NCI-H2227 (cell line): ENCODE results near the gene S100A12.
"Not testable (repeated sequence)": the region's sequence is repeated elsewhere in the genome, so short reads cannot be mapped to it uniquely, and the experiment has no call there.

Experiments
- DNase-seq: peaks from one replicate; lab custom pipeline; 2025; ENCODE audit not compliant: unreplicated experiment; lab: John Stamatoyannopoulos, UW

The S100A12 gene

DNA sequence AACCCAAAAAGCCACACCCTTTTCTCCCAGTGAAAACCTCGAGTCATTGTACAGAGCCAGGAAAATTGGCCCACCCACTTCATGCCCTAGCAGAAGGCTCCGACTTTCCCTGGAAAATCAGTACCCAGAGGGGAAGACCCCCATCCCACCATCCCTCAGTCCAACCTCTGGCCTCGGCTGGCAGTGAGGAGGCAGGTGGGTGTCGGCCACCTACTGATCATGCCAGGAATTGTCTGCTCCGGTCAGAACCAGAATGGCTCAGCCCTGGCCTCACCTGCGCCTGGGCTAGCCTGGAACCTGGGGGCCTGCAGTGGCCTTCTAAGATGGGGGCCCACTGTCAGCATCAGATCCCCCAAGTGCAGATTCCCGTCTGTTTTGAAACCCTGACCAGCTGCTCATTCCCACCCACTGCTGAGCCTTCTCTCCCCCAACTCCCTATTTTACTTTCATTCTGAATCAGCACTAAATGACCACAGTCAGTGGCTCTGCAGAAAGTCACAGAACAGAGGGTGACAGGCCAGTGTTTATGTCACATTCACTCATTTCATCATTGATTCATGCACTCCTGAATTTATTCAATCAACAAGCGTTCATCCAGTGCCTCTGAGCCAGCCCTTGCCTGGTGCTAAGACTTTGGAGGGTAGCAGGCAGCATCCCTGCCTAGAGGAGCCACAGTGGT, 20.8 kb downstream of the S100A12 start:
- DNase-seq, result no peak

- DNase-seq, result peak; percentile 29
Observed at GRCh38 chr1:153353226-153353947, 22.0 kb downstream of the S100A12 start.

- DNase-seq, result peak; percentile 79
Observed at GRCh38 chr1:153352523-153352922, 22.9 kb downstream of the S100A12 start.

GRCh38 chr1:153350321-153350957, 25.0 kb downstream of the S100A12 start:
- no peak for DNase-seq

DNA sequence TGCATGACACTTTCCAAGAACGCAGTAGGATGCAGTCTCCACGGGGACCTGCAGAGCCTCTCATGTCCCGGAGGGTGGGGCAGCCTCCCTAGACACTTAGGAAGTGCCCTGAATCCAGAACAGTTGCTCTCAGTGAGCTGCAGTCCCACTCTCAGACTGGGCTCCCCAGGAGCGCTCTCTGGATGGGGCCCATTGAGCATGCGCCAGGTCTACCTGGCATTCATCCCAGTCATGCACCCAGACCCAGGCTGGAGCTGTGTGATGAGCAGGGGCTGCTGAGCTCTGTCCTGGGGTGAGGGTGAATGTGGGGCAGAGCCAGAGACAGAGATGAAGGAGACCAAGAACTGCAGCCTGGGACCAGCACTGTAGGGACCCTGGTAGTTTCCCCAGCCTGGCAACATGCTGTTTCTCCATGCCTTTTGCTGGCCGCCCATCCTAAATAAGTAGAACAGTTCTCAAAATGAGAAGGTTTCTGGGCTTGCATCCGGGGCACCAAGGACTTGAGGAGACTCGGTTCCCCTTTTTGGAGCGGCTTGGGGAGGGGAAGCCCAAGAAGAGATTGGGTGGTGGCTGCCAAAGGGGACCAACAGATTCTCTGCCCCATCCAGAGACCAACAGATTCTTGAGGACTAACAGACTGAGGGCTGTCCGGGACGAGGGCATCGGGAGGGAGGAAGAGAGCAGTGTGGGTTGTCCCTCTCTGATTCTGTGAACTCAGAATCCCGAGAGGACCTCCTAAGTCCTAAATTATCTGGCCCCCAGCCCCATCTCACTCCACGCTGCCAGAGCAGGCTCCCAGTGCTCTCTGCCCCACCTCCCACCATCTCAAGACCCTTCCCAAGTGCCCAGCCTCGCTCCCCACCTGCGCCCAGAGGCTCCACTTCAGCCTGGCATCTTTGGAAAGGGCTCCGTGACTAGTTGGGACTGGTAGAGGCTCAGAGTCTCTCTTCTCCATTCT, 25.8 kb downstream of the S100A12 start:
- DNase-seq, result no peak

GRCh38 chr1:153348511-153349362, 26.7 kb downstream of the S100A12 start, which contains the start of gene PGLYRP4:
PGLYRP4 (minus strand) TSS chr1:153348841; CDS start chr1:153347932, 909 bp downstream.
- DNase-seq, result no peak

GRCh38 chr1:153347856-153348255, 27.6 kb downstream of the S100A12 start:
- DNase-seq, result no peak

DNA sequence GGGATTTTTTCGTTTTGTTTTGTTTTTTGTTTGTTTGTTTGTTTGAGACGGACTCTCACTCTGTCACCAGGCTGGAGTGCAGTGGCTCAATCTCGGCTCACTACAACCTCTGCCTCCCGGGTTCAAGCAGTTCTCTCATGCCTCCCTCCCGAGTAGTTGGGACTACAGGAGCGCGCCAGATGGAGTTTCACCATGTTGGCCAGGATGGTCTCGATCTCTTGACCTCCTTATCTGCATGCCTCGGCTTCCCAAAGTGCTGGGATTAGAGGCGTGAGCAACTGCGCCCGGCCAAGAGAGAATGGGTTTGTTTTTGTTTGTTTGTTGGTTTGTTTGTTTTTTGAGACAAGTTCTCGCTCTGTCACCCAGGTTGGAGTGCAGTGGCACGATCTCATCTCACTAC, 28.4 kb downstream of the S100A12 start:
- not testable (repeated sequence) for DNase-seq

DNA sequence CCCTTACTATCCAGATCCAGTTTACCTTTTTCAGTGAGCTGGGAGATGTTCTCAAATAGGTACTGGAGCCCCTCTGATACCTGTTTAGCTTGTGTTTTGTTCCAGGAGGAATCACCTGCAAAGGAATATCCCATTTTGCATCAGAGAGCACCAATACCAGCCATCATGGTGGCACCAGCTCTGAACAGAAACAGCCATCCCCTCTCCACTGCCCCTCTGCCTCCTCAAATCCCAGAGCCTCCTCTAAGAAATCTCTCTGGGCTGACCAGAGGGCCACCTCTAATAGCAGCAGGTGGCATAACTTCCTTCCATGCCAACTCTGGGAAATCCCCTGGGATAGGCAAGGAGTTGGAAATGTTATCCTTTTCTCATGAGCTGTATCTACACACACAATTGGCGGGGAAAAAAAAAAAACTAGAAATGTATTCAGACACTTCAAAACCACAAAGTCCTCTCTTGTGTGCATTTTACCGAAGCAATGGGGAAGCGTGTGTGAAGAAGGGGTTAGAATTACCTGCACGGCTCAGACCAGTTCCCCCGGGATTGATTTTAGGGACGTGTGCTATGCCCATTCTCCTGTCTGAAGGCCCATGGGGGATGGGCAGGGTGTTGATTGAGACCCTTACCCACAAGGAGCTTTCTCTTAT, 29.2 kb downstream of the S100A12 start:
- no peak for DNase-seq

GRCh38 chr1:153345187-153346076, 30.0 kb downstream of the S100A12 start:
- DNase-seq, result no peak

- no peak for DNase-seq
Observed at GRCh38 chr1:153344718-153345025, 30.7 kb downstream of the S100A12 start.

GRCh38 chr1:153343811-153344717, 31.4 kb downstream of the S100A12 start:
- DNase-seq, result no peak

DNA sequence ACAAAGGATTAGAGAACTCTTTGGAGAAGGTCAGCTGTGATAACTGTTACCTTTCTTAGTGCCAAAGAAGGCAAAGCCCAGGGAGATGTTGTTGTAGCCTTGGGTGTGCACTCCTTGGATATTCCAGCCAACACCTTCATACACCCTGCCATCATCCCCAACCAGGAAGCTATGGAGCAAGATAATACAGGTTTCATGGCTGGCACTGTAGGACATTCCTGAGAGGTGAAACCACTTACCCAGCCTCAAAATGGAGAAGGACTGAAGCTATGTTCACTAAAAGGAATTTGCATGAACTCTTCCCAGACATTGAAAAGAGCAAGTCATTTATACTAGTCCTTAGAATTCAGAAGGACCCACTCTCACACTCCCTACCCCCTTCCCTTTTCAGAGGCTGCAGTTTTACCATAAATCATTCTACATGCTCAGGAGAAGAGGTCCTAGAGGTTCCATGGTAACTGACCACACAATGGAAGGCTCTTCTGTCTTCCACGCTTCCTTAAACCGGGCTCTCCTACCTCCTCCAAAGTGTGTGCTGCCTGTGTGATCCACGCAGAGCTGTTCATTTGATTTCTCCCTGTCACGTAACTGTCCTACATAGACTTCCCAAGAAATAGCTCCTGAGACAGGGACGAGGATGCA, 32.3 kb downstream of the S100A12 start:
- DNase-seq, result no peak

- no peak for DNase-seq
Observed at GRCh38 chr1:153342178-153342577, 33.2 kb downstream of the S100A12 start.

DNA sequence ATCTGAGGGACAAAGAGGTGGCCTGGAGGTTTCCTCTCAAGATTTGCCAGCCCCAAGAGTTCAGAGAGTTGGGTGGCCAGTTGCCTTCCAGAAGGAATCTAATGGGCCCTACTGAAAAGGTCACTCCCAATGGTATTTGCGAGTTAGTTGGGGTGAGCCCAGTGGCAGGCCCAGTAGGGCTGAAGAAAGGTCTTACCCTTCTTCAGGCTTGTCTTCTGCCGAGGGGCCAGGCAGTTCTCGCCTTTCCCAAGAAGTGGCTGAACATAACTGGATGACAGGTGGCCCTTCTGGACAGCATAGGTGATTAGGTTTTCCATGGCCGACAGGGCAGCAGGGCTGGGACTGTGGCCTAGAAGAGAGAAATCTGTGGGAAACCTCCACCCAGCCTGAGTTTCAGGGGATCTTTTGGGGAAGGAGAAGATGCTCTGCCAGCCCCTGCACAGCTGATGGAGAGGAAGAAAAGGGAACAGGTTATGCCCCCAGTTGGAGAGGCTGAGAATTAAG, 33.9 kb downstream of the S100A12 start:
- DNase-seq, result no peak

GRCh38 chr1:153340356-153340755, 35.1 kb downstream of the S100A12 start:
- no peak for DNase-seq

- DNase-seq, result no peak
Observed at GRCh38 chr1:153339802-153340201, 35.6 kb downstream of the S100A12 start.
